Ishikawa (cell line): ENCODE measurements around the gene PSME4.

ENCODE experiments used
- CEBPB ChIP-seq: IDR thresholded peaks from 2 replicates; pipeline ENCODE4 v1.6.1; 2012
- CREB1 ChIP-seq: IDR thresholded peaks from 2 replicates; pipeline ENCODE4 v1.6.1; 2012; ENCODE audit warnings: low read depth
- EGR1 ChIP-seq: IDR thresholded peaks from 2 replicates; pipeline ENCODE4 v1.6.1; 2012
- EP300 ChIP-seq: IDR thresholded peaks from 2 replicates; pipeline ENCODE4 v1.6.1; 2012; ENCODE audit warnings: borderline replicate concordance
- FOXM1 ChIP-seq: IDR thresholded peaks from 2 replicates; pipeline ENCODE4 v1.6.1; 2012; ENCODE audit warnings: low read depth, borderline replicate concordance
- NFIC ChIP-seq: IDR thresholded peaks from 2 replicates; pipeline ENCODE4 v1.6.1; 2012
- RAD21 ChIP-seq: IDR thresholded peaks from 2 replicates; pipeline ENCODE4 v1.6.1; 2012; ENCODE audit warnings: low read depth
- TAF1 ChIP-seq: IDR thresholded peaks from 2 replicates; pipeline ENCODE4 v1.6.1; 2012; ENCODE audit warnings: low read depth, mild to moderate bottlenecking
- TCF12 ChIP-seq: IDR thresholded peaks from 2 replicates; pipeline ENCODE4 v1.6.1; 2012; ENCODE audit warnings: low read depth
- TEAD4 ChIP-seq: IDR thresholded peaks from 2 replicates; pipeline ENCODE4 v1.6.1; 2012
- YY1 ChIP-seq: IDR thresholded peaks from 2 replicates; pipeline ENCODE4 v1.6.1; 2012; ENCODE audit warnings: low read depth
- ZBTB7A ChIP-seq: IDR thresholded peaks from 2 replicates; pipeline ENCODE4 v1.6.1; 2012; ENCODE audit warnings: low read depth
- TF ChIP-seq, protein P1 (sequence below): IDR thresholded peaks from 2 replicates; pipeline ENCODE4 v1.6.1; 2012
- TF ChIP-seq, protein P2 (sequence below): IDR thresholded peaks from 2 replicates; pipeline ENCODE4 v1.6.1; 2012
- TF ChIP-seq, protein P3 (sequence below): IDR thresholded peaks from 2 replicates; pipeline ENCODE4 v1.6.1; 2012; ENCODE audit warnings: low read depth, mild to moderate bottlenecking

The PSME4 gene

GRCh38 chr2:53991948-53992347, 21.2 kb upstream of the PSME4 start:
- no peak for TF ChIP-seq TEAD4
- TF ChIP-seq, protein P1, sequence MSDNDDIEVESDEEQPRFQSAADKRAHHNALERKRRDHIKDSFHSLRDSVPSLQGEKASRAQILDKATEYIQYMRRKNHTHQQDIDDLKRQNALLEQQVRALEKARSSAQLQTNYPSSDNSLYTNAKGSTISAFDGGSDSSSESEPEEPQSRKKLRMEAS: no peak

GRCh38 chr2:53989210-53989862, 18.5 kb upstream of the PSME4 start:
- TF ChIP-seq CREB1 (no peak), EP300 (no peak), CEBPB (no peak), NFIC (no peak), TEAD4 (no peak), TAF1 (no peak), FOXM1 (no peak)
- TF ChIP-seq, protein P2, sequence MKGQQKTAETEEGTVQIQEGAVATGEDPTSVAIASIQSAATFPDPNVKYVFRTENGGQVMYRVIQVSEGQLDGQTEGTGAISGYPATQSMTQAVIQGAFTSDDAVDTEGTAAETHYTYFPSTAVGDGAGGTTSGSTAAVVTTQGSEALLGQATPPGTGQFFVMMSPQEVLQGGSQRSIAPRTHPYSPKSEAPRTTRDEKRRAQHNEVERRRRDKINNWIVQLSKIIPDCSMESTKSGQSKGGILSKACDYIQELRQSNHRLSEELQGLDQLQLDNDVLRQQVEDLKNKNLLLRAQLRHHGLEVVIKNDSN: no peak
- TF ChIP-seq, protein P1: no peak

DNA sequence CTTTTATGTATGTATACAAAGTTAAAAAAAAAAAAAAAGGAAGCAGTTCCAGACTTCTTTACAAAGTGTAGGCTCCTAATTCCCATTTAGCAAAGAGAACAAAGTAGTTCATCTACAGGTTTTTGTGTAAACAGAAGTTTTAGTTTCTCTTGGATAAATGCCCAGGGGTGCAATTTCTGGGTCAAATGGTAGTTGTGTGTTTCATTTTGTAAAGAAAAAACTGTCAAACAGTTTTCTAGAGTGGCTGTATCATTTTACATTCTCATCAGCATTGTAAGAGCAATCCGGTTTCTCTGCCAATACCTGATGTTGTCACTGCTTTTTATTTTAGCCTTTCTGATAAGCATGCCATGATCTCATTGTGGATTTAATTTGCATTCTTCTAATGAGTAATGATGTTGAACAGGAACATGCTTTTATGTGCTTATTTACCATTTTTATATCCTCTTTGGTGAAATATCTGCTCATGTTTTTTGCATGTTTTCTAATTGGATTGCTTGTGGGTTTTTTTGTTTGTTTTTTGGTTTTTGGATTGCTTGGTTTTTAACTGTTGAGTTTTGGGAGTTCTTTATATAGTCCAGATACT, 16.6 kb upstream of the PSME4 start:
- TF ChIP-seq, protein P2: no peak
- TF ChIP-seq TEAD4 (no peak), CREB1 (no peak), TAF1 (no peak), RAD21 (no peak), CEBPB (no peak), ZBTB7A (no peak), EP300 (no peak), EGR1 (no peak), TCF12 (no peak), NFIC (no peak; the same call in 1 of the 2 replicates)
- TF ChIP-seq, protein P3, sequence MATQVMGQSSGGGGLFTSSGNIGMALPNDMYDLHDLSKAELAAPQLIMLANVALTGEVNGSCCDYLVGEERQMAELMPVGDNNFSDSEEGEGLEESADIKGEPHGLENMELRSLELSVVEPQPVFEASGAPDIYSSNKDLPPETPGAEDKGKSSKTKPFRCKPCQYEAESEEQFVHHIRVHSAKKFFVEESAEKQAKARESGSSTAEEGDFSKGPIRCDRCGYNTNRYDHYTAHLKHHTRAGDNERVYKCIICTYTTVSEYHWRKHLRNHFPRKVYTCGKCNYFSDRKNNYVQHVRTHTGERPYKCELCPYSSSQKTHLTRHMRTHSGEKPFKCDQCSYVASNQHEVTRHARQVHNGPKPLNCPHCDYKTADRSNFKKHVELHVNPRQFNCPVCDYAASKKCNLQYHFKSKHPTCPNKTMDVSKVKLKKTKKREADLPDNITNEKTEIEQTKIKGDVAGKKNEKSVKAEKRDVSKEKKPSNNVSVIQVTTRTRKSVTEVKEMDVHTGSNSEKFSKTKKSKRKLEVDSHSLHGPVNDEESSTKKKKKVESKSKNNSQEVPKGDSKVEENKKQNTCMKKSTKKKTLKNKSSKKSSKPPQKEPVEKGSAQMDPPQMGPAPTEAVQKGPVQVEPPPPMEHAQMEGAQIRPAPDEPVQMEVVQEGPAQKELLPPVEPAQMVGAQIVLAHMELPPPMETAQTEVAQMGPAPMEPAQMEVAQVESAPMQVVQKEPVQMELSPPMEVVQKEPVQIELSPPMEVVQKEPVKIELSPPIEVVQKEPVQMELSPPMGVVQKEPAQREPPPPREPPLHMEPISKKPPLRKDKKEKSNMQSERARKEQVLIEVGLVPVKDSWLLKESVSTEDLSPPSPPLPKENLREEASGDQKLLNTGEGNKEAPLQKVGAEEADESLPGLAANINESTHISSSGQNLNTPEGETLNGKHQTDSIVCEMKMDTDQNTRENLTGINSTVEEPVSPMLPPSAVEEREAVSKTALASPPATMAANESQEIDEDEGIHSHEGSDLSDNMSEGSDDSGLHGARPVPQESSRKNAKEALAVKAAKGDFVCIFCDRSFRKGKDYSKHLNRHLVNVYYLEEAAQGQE: no peak
- TF ChIP-seq, protein P1: no peak

DNA sequence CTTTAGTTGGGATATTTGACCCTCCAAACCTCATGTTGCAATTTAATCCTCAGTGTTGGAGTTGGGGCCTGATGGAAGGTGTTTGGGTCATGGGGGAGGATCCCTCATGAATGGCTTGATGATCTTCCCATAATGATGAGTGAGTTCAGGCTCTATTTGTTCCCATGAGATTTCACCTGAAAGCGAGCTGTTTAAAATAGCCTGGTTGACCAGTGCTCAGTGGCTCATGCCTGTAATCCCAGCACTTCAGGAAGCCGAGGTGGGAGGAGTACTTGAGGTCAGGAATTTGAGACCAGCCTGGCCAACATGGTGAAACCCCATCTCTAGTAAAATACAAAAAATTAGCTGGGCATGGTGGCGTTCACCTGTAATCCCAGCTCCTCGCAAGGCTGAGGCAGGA, 14.9 kb upstream of the PSME4 start:
- TF ChIP-seq, protein P3: no peak
- TF ChIP-seq, protein P1: no peak
- no peak for TF ChIP-seq CEBPB
- no peak for TF ChIP-seq TCF12
- TF ChIP-seq TEAD4: no peak
- no peak for TF ChIP-seq CREB1
- TF ChIP-seq EGR1: no peak
- TF ChIP-seq NFIC: no peak
- TF ChIP-seq YY1: no peak
- TF ChIP-seq EP300: no peak
- no peak for TF ChIP-seq TAF1
- TF ChIP-seq FOXM1: no peak
- no peak for TF ChIP-seq ZBTB7A
- no peak for TF ChIP-seq RAD21

DNA sequence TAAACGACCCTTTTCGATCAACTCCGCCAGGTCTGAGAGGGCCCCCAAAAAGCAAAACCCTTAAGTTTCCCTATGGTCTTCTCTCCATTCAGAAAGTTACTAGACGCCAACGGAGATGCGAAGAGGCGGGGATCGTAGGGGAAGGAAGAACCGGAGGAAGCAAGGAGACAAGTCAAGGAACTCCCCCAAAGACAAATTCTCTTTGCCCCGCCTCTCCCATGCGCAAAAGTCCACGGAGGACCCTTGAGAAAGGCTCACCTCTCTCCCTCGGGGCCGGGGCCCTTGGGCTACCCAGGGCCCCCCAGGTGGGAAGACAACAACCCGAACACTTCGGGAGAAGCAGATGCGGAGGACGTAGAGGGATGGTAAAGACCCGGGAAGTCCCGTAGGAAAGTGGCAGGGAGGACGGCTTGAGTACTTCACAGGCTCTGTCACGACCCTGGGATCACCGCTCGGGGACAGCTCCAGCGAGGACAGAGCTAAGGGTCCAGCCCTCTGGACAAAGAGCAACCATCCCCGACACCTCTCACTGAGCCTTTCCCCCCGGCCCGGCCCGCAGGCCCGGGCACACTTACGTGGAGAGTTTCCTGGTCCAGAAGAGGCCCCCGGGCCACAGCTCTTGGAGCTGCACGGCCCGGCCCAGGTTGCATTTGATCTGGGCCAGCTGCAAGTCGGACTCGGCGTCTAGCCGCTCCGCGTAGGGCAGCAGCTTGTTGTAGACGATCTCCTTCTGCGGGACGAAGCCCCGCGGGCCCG, 647 bp downstream of the PSME4 start:
- TF ChIP-seq, protein P3: 0 out of 2 replicates have a peak, but pooled peaks have one; percentile 17
- no peak for TF ChIP-seq TCF12
- TF ChIP-seq CREB1: no peak
- no peak for TF ChIP-seq CEBPB
